Small intestine (tissue), 7 donors: ENCODE measurements around the gene SMAD3. TPM values are rescaled to one million over a fixed set of nuclear protein-coding genes. Genes with fewer than 3 reads are reported as not detected.

Experiments used
- DNase-seq, 2 donors: peaks; one replicate each; pipeline versions ENCODE4 v3.0.0 to v3.0.0-alpha.2; 2013
- FAIRE-seq: peaks from 2 replicates; lab custom pipeline; 2012; peaks lifted over from hg19 to GRCh38; lab: Jason Lieb, UNC
- H3K27ac ChIP-seq, 3 donors: one replicate each; pipeline ENCODE4 v1.5.1; 2013; ENCODE audit warnings: low read length in 2 of 3, mild to moderate bottlenecking in 2 of 3, control low read depth in 1 of 3, inconsistent platforms in 1 of 3, low read depth in 1 of 3, moderate library complexity in 1 of 3
- H3K27me3 ChIP-seq, 3 donors: one replicate each; pipeline ENCODE4 v1.6.1; 2013; ENCODE audit warnings: low read length in 3 of 3, inconsistent platforms in 1 of 3; ENCODE audit not compliant: control insufficient read depth in 3 of 3, insufficient read depth in 3 of 3
- H3K36me3 ChIP-seq, 3 donors: one replicate each; pipeline ENCODE4 v1.6.1; 2013; ENCODE audit warnings: low read length in 3 of 3, inconsistent platforms in 1 of 3, low read depth in 1 of 3, mild to moderate bottlenecking in 1 of 3, moderate library complexity in 1 of 3; ENCODE audit not compliant: control insufficient read depth in 3 of 3, insufficient read depth in 2 of 3
- H3K4me1 ChIP-seq, 3 donors: one replicate each; pipeline ENCODE4 v1.6.1; 2013; ENCODE audit warnings: low read length in 2 of 3, inconsistent platforms in 1 of 3, low read depth in 1 of 3, mild to moderate bottlenecking in 1 of 3, moderate library complexity in 1 of 3; ENCODE audit not compliant: control insufficient read depth in 3 of 3, insufficient read depth in 2 of 3
- H3K4me3 ChIP-seq, 3 donors: one replicate each; pipeline ENCODE4 v1.5.1; 2013; ENCODE audit warnings: low read length in 3 of 3, control low read depth in 1 of 3, inconsistent platforms in 1 of 3, low read depth in 1 of 3, mild to moderate bottlenecking in 1 of 3, moderate library complexity in 1 of 3
- H3K9me3 ChIP-seq, 2 donors: one replicate each; pipeline ENCODE4 v1.6.1; 2013; ENCODE audit warnings: low read depth in 1 of 2, low read length in 1 of 2; ENCODE audit not compliant: control insufficient read depth in 2 of 2, insufficient read depth in 1 of 2
- WGBS, 3 donors: extraction: QIAGEN DNeasy Blood & Tissue Kit; methylation state at CpG; one replicate each; pipeline ENCODE4 v1.1.7; 2013; 5-methylcytosine and 5-hydroxymethylcytosine counted together
- polyA plus RNA-seq, 4 donors: library from polyadenylated mRNA; stranded (reverse) in 3 of 4; unstranded in 1 of 4; fragments of 200-250 nt in 3 of 4; fragments of 120-200 nt in 1 of 4; gene quantifications; one replicate each; pipeline versions ENCODE4 v1.2.1 to v1.2.3, GENCODE V29; 2013
- donor health status: healthy with polysubstance abuse.
- donor health status: control.
- donor health status: control.
- donor health status: Bipolar disorder and iron deficiency.
- donor health status: healthy.

The SMAD3 gene
- polyA plus RNA-seq, 4 donors, result 11.6 to 33.2 (median 14.6) TPM

- Histone ChIP-seq H3K27me3 (no peaks in the 10 kb centered on the region), H3K4me1 (peaks cover 30 to 52% (median 43%) of the 10 kb centered on the region in 3 donors), H3K9me3 (peaks cover 0 to 2% of the 10 kb centered on the region in 2 donors), H3K36me3 (peaks cover 0 to 20% (median 0%) of the 10 kb centered on the region in 3 donors), H3K27ac (peak overlapping the region in 2 of 3 donors; percentile 50 to 81), H3K4me3 (no peak overlapping the region)
- 73 to 84% (median 74%) methylated on average over 6 of the region's 6 CpGs for WGBS, 3 donors
- no peak for DNase-seq
- no peak for FAIRE-seq
Observed at GRCh38 chr15:67114846-67115585, 49.6 kb downstream of the SMAD3 start.

GRCh38 chr15:67115586-67115969 is 50.2 kb downstream of the SMAD3 start:
- Histone ChIP-seq H3K4me3 (no peak overlapping the region), H3K27me3 (no peaks in the 10 kb centered on the region), H3K9me3 (peaks cover 0 to 2% of the 10 kb centered on the region in 2 donors), H3K27ac (peak overlapping the region; percentile 53 to 81 (median 56)), H3K36me3 (peaks cover 0 to 20% (median 0%) of the 10 kb centered on the region in 3 donors), H3K4me1 (peaks cover 34 to 58% (median 49%) of the 10 kb centered on the region in 3 donors)
- no peak for FAIRE-seq
- 79 to 88% (median 88%) methylated on average over 1 of the region's 1 CpG for WGBS, 3 donors
- DNase-seq, result no peak

GRCh38 chr15:67116742-67117141 is 51.3 kb downstream of the SMAD3 start:
- Histone ChIP-seq H3K4me3 (no peak overlapping the region), H3K9me3 (no peaks in the 10 kb centered on the region), H3K4me1 (peaks cover 38 to 69% (median 54%) of the 10 kb centered on the region in 3 donors), H3K36me3 (peaks cover 0 to 20% (median 0%) of the 10 kb centered on the region in 3 donors), H3K27me3 (no peaks in the 10 kb centered on the region), H3K27ac (peak overlapping the region; percentile 53 to 81 (median 56))
- WGBS, 3 donors, result 46 to 50% (median 49%) methylated on average over 2 of the region's 2 CpGs
- no peak for FAIRE-seq
- peak; percentile 78 to 92 for DNase-seq

GRCh38 chr15:67117370-67117769 is 52.0 kb downstream of the SMAD3 start:
- peak overlapping the region; percentile 12 to 81 (median 53) for H3K27ac ChIP-seq
- no peak for DNase-seq
- peaks cover 38 to 72% (median 59%) of the 10 kb centered on the region in 3 donors for H3K4me1 ChIP-seq
- 46 to 74% (median 66%) methylated on average over 3 of the region's 3 CpGs for WGBS, 3 donors
- peaks cover 0 to 20% (median 0%) of the 10 kb centered on the region in 3 donors for H3K36me3 ChIP-seq
- no peaks in the 10 kb centered on the region for H3K9me3 ChIP-seq
- no peak for FAIRE-seq
- H3K27me3 ChIP-seq, result no peaks in the 10 kb centered on the region
- no peak overlapping the region for H3K4me3 ChIP-seq

GRCh38 chr15:67118808-67119207 is 53.4 kb downstream of the SMAD3 start:
- Histone ChIP-seq H3K27ac (peak overlapping the region in 2 of 3 donors; percentile 22 to 78), H3K36me3 (peaks cover 0 to 20% (median 0%) of the 10 kb centered on the region in 3 donors), H3K4me3 (no peak overlapping the region), H3K27me3 (no peaks in the 10 kb centered on the region), H3K4me1 (peaks cover 38 to 72% (median 59%) of the 10 kb centered on the region in 3 donors), H3K9me3 (no peaks in the 10 kb centered on the region)
- 93 to 95% (median 94%) methylated on average over 5 of the region's 5 CpGs for WGBS, 3 donors
- DNase-seq (no peak), FAIRE-seq (no peak)

GRCh38 chr15:67119238-67119846 is 53.9 kb downstream of the SMAD3 start:
- no peaks in the 10 kb centered on the region for H3K27me3 ChIP-seq
- 90 to 95% (median 93%) methylated on average over 6 of the region's 6 CpGs for whole genome bisulfite sequencing, 3 donors
- peaks cover 38 to 72% (median 59%) of the 10 kb centered on the region in 3 donors for H3K4me1 ChIP-seq
- no peak overlapping the region for H3K4me3 ChIP-seq
- peaks cover 0 to 19% (median 0%) of the 10 kb centered on the region in 3 donors for H3K36me3 ChIP-seq
- no peaks in the 10 kb centered on the region for H3K9me3 ChIP-seq
- DNase-seq (peak in 1 of 2 donors; percentile 72), FAIRE-seq (no peak)
- H3K27ac ChIP-seq, result peak overlapping the region; percentile 64 to 96 (median 78)

GRCh38 chr15:67120009-67120838 is 54.8 kb downstream of the SMAD3 start:
- no peak for FAIRE-seq
- Histone ChIP-seq H3K4me3 (no peak overlapping the region), H3K4me1 (peaks cover 33 to 67% (median 57%) of the 10 kb centered on the region in 3 donors), H3K9me3 (no peaks in the 10 kb centered on the region), H3K36me3 (peaks cover 0 to 21% (median 0%) of the 10 kb centered on the region in 3 donors), H3K27ac (peak overlapping the region; percentile 64 to 96 (median 78)), H3K27me3 (no peaks in the 10 kb centered on the region)
- WGBS, 3 donors, result 56 to 62% (median 57%) methylated on average over 9 of the region's 9 CpGs
- peak; percentile 69 to 79 for DNase-seq
